Duodenal mucosa (tissue), 2 donors: Measurements from ENCODE around the gene DNER.

Experiments
- H3K27ac ChIP-seq: one replicate; pipeline ENCODE4 v1.7.0; 2013; ENCODE audit warnings: low read depth, low read length
- H3K27me3 ChIP-seq, 2 donors: one replicate each; pipeline ENCODE4 v1.7.0; 2013; ENCODE audit warnings: low read length in 2 of 2, control low read depth in 1 of 2; ENCODE audit not compliant: insufficient read depth in 2 of 2, control insufficient read depth in 1 of 2
- H3K36me3 ChIP-seq, 2 donors: one replicate each; pipeline ENCODE4 v1.7.0; 2013; ENCODE audit warnings: low read length in 2 of 2, control low read depth in 1 of 2; ENCODE audit not compliant: insufficient read depth in 2 of 2, control insufficient read depth in 1 of 2
- H3K4me1 ChIP-seq, 2 donors: one replicate each; pipeline ENCODE4 v1.7.0; 2013; ENCODE audit warnings: low read length in 2 of 2, control low read depth in 1 of 2; ENCODE audit not compliant: insufficient read depth in 2 of 2, control insufficient read depth in 1 of 2
- H3K4me3 ChIP-seq, 2 donors: one replicate each; pipeline ENCODE4 v1.7.0; 2013; ENCODE audit warnings: low read length in 2 of 2, low read depth in 1 of 2
- H3K9ac ChIP-seq, 2 donors: one replicate each; pipeline ENCODE4 v1.7.0; 2013; ENCODE audit warnings: low read length in 2 of 2, low read depth in 1 of 2
- H3K9me3 ChIP-seq, 2 donors: one replicate each; pipeline ENCODE4 v1.7.0; 2013; ENCODE audit warnings: low read length in 2 of 2, control low read depth in 1 of 2; ENCODE audit not compliant: control insufficient read depth in 1 of 2

Gene DNER

GRCh38 chr2:229372207-229372606 is 342.1 kb downstream of the DNER start:
- Histone ChIP-seq H3K27me3 (no peaks in the 10 kb centered on the region), H3K9ac (no peak overlapping the region), H3K27ac (no peak overlapping the region), H3K36me3 (no peaks in the 10 kb centered on the region), H3K4me1 (no peaks in the 10 kb centered on the region), H3K9me3 (no peaks in the 10 kb centered on the region), H3K4me3 (no peak overlapping the region)

- Histone ChIP-seq H3K27ac (no peak overlapping the region), H3K27me3 (no peaks in the 10 kb centered on the region), H3K9me3 (no peaks in the 10 kb centered on the region), H3K9ac (no peak overlapping the region), H3K36me3 (no peaks in the 10 kb centered on the region), H3K4me3 (no peak overlapping the region), H3K4me1 (no peaks in the 10 kb centered on the region)
Observed at GRCh38 chr2:229371086-229371485, 343.3 kb downstream of the DNER start.

GRCh38 chr2:229370509-229370908 is 343.8 kb downstream of the DNER start:
- Histone ChIP-seq H3K27ac (no peak overlapping the region), H3K9me3 (no peaks in the 10 kb centered on the region), H3K4me1 (no peaks in the 10 kb centered on the region), H3K9ac (no peak overlapping the region), H3K27me3 (no peaks in the 10 kb centered on the region), H3K36me3 (no peaks in the 10 kb centered on the region), H3K4me3 (no peak overlapping the region)

- H3K9ac ChIP-seq = no peak overlapping the region
- no peaks in the 10 kb centered on the region for H3K27me3 ChIP-seq
- no peaks in the 10 kb centered on the region for H3K9me3 ChIP-seq
- no peaks in the 10 kb centered on the region for H3K4me1 ChIP-seq
- H3K27ac ChIP-seq = no peak overlapping the region
- no peak overlapping the region for H3K4me3 ChIP-seq
- H3K36me3 ChIP-seq = no peaks in the 10 kb centered on the region
Observed at GRCh38 chr2:229363185-229363814, 351.1 kb downstream of the DNER start.

GRCh38 chr2:229350883-229351282 is 363.5 kb downstream of the DNER start:
- Histone ChIP-seq H3K4me1 (no peaks in the 10 kb centered on the region), H3K36me3 (no peaks in the 10 kb centered on the region), H3K27ac (no peak overlapping the region), H3K9ac (no peak overlapping the region), H3K4me3 (no peak overlapping the region), H3K9me3 (no peaks in the 10 kb centered on the region), H3K27me3 (no peaks in the 10 kb centered on the region)

GRCh38 chr2:229350117-229350805 is 364.1 kb downstream of the DNER start:
- Histone ChIP-seq H3K27ac (no peak overlapping the region), H3K9ac (no peak overlapping the region), H3K36me3 (no peaks in the 10 kb centered on the region), H3K4me3 (no peak overlapping the region), H3K9me3 (no peaks in the 10 kb centered on the region), H3K4me1 (no peaks in the 10 kb centered on the region), H3K27me3 (no peaks in the 10 kb centered on the region)

GRCh38 chr2:229348128-229348527 is 366.2 kb downstream of the DNER start:
- Histone ChIP-seq H3K4me1 (no peaks in the 10 kb centered on the region), H3K9ac (no peak overlapping the region), H3K4me3 (no peak overlapping the region), H3K36me3 (no peaks in the 10 kb centered on the region), H3K27ac (no peak overlapping the region), H3K9me3 (no peaks in the 10 kb centered on the region), H3K27me3 (no peaks in the 10 kb centered on the region)

- H3K27me3 ChIP-seq = no peaks in the 10 kb centered on the region
Observed at GRCh38 chr2:229346816-229347540, 367.4 kb downstream of the DNER start.

GRCh38 chr2:229344955-229345354 is 369.4 kb downstream of the DNER start:
- Histone ChIP-seq H3K27me3 (no peaks in the 10 kb centered on the region), H3K4me1 (no peaks in the 10 kb centered on the region), H3K9ac (no peak overlapping the region), H3K27ac (no peak overlapping the region), H3K4me3 (no peak overlapping the region), H3K9me3 (no peaks in the 10 kb centered on the region), H3K36me3 (no peaks in the 10 kb centered on the region)

More at GRCh38 chr2:229346816-229347540, 367.4 kb downstream of the DNER start:
- Histone ChIP-seq H3K4me3 (no peak overlapping the region), H3K27ac (no peak overlapping the region), H3K9me3 (no peaks in the 10 kb centered on the region), H3K4me1 (no peaks in the 10 kb centered on the region), H3K36me3 (no peaks in the 10 kb centered on the region), H3K9ac (no peak overlapping the region)

GRCh38 chr2:229344151-229344551 is 370.2 kb downstream of the DNER start:
- no peaks in the 10 kb centered on the region for H3K9me3 ChIP-seq
- H3K4me3 ChIP-seq = no peak overlapping the region
- no peaks in the 10 kb centered on the region for H3K36me3 ChIP-seq
- no peak overlapping the region for H3K9ac ChIP-seq
- H3K4me1 ChIP-seq = no peaks in the 10 kb centered on the region
- no peaks in the 10 kb centered on the region for H3K27me3 ChIP-seq
- H3K27ac ChIP-seq = no peak overlapping the region
